SK-N-SH (cell line): ENCODE data around the gene DACH1. TPM values are rescaled to one million over a fixed set of nuclear protein-coding genes. Genes with fewer than 3 reads are reported as not detected.

Experiments
- CTCF ChIA-PET: fragments of 300-600, 350-600 bp; formaldehyde crosslinking; extraction: SDS; loops from one replicate; lab custom pipeline; 2021; lab: Yijun Ruan, JAX
- POLR2A ChIA-PET: fragments of 350-600 bp; sonication (Branson Sonifier 250); formaldehyde crosslinking; extraction: SDS; loops from one replicate; lab custom pipeline; 2020; ENCODE audit warnings: antibody characterized with exemption, inconsistent platforms; lab: Yijun Ruan, JAX
- DNase-seq: peaks from one replicate; pipeline ENCODE4 v3.0.0; 2012
- H2AFZ ChIP-seq: fragments of 200-600 bp; sonication (generic); 2 replicates; pipeline ENCODE4 v1.8.1; 2016; ENCODE audit warnings: antibody characterized with exemption, mild to moderate bottlenecking, low read depth
- H3F3A ChIP-seq: fragments of 200-600 bp; sonication (generic); replicated peaks from 2 replicates; pipeline ENCODE3; 2016; ENCODE audit warnings: antibody characterized with exemption, mild to moderate bottlenecking; ENCODE audit not compliant: insufficient read depth
- H3K27ac ChIP-seq, 2 experiments: fragments of 200-500 bp in 1 of 2; fragments of 200-600 bp in 1 of 2; sonication (Bioruptor generic) in 1 of 2; sonication (generic), shearing (Covaris generic) in 1 of 2; 2 replicates each; pipeline versions ENCODE4 v1.5.1 to v1.6.1; 2014 to 2016; ENCODE audit warnings: low read depth in 2 of 2, inconsistent platforms in 1 of 2, low read length in 1 of 2, mild to moderate bottlenecking in 1 of 2, mixed read lengths in 1 of 2
- H3K27me3 ChIP-seq: fragments of 200-600 bp; sonication (generic), shearing (Covaris generic); 2 replicates; pipeline ENCODE4 v1.6.1; 2016; ENCODE audit warnings: mixed run types; ENCODE audit not compliant: insufficient read depth
- H3K36me3 ChIP-seq, 2 experiments: fragments of 200-500 bp in 1 of 2; fragments of 200-600 bp in 1 of 2; sonication (Bioruptor generic) in 1 of 2; sonication (generic) in 1 of 2; replicated peaks in 1 of 2; 2 replicates each; pipeline versions ENCODE3 to v1.5.1; 2014 to 2016; ENCODE audit warnings: low read length in 1 of 2, mild to moderate bottlenecking in 1 of 2; ENCODE audit not compliant: insufficient read depth in 2 of 2, control insufficient read depth in 1 of 2
- H3K4me1 ChIP-seq, 2 experiments: fragments of 200-500 bp in 1 of 2; fragments of 200-600 bp in 1 of 2; sonication (Bioruptor generic) in 1 of 2; sonication (generic), shearing (Covaris generic) in 1 of 2; 2 replicates each; pipeline versions ENCODE4 v1.5.1 to v1.6.1; 2014 to 2016; ENCODE audit warnings: low read depth in 1 of 2, low read length in 1 of 2, mixed run types in 1 of 2; ENCODE audit not compliant: insufficient read depth in 2 of 2, control insufficient read depth in 1 of 2
- H3K4me2 ChIP-seq: fragments of 200-600 bp; sonication (generic), shearing (Covaris generic); 2 replicates; pipeline ENCODE4 v1.6.1; 2017; ENCODE audit warnings: mixed run types
- H3K4me3 ChIP-seq, 2 experiments: fragments of 200-500 bp in 1 of 2; fragments of 200-600 bp in 1 of 2; sonication (Bioruptor generic) in 1 of 2; sonication (generic), shearing (Covaris generic) in 1 of 2; 2 replicates each; pipeline versions ENCODE4 v1.5.1 to v1.8.1; 2014 to 2016; ENCODE audit warnings: low read depth in 2 of 2, inconsistent platforms in 1 of 2, low read length in 1 of 2, mild to moderate bottlenecking in 1 of 2, mixed read lengths in 1 of 2, moderate library complexity in 1 of 2
- H3K79me2 ChIP-seq: fragments of 200-600 bp; sonication (generic); 2 replicates; pipeline ENCODE4 v1.8.1; 2017; ENCODE audit warnings: mild to moderate bottlenecking; ENCODE audit not compliant: insufficient read depth
- H3K9ac ChIP-seq: fragments of 200-600 bp; sonication (generic); 2 replicates; pipeline ENCODE4 v1.6.1; 2017; ENCODE audit warnings: mixed run types
- H3K9me2 ChIP-seq: fragments of 200-600 bp; sonication (generic); 2 replicates; pipeline ENCODE4 v1.6.1; 2017; ENCODE audit warnings: mixed run types
- H3K9me3 ChIP-seq: fragments of 200-600 bp; sonication (generic); 2 replicates; pipeline ENCODE4 v1.6.1; 2017; ENCODE audit warnings: mixed run types, mild to moderate bottlenecking, moderate library complexity
- H4K20me1 ChIP-seq: fragments of 200-600 bp; sonication (generic); 2 replicates; pipeline ENCODE4 v1.6.1; 2017; ENCODE audit warnings: mild to moderate bottlenecking, mixed run types; ENCODE audit not compliant: insufficient read depth
- EP300 ChIP-seq, 2 experiments: IDR thresholded peaks; 2 replicates each; pipeline versions ENCODE4 v1.4.0 to v1.6.1; 2012; ENCODE audit warnings: borderline replicate concordance in 1 of 2, low read depth in 1 of 2, low read length in 1 of 2
- FOXJ3 ChIP-seq: sonication (generic); formaldehyde crosslinking; IDR thresholded peaks from 2 replicates; pipeline ENCODE4 v1.5.1; 2020; ENCODE audit warnings: mild to moderate bottlenecking, missing genetic modification reagents
- GATA2 ChIP-seq: sonication (generic); formaldehyde crosslinking; IDR thresholded peaks from 2 replicates; pipeline ENCODE4 v1.5.0; 2020; ENCODE audit warnings: mild to moderate bottlenecking, missing genetic modification reagents
- MXI1 ChIP-seq: IDR thresholded peaks from 2 replicates; pipeline ENCODE4 v1.6.1; 2012; ENCODE audit warnings: mild to moderate bottlenecking, low read depth, low read length, improper control_type of control experiment
- RAD21 ChIP-seq: IDR thresholded peaks from 2 replicates; pipeline ENCODE4 v1.6.1; 2012; ENCODE audit warnings: mild to moderate bottlenecking, low read length
- RCOR1 ChIP-seq: fragments of 150-350 bp; IDR thresholded peaks from 2 replicates; pipeline ENCODE4 v1.6.1; 2017; ENCODE audit warnings: antibody characterized with exemption, low read length
- TEAD4 ChIP-seq: IDR thresholded peaks from 2 replicates; pipeline ENCODE4 v1.4.0; 2012; ENCODE audit warnings: mild to moderate bottlenecking, borderline replicate concordance; ENCODE audit not compliant: insufficient read depth
- YY1 ChIP-seq: IDR thresholded peaks from 2 replicates; pipeline ENCODE4 v1.4.0; 2012; ENCODE audit warnings: low read depth, mild to moderate bottlenecking
- WGBS: methylation state at CpG from one replicate; pipeline ENCODE4 v1.1.6; 2017; ENCODE audit warnings: low lambda C conversion rate; 5-methylcytosine and 5-hydroxymethylcytosine counted together
- polyA plus RNA-seq, 3 experiments: library from polyadenylated mRNA; depleted of rRNA; stranded (reverse); fragments of >200 nt; gene quantifications; 2 replicates each; pipeline ENCODE4 v1.2.3, GENCODE V29; 2012
- TF ChIP-seq, protein P1 (sequence below): fragments of 200-600 bp; sonication (generic); IDR thresholded peaks from 2 replicates; pipeline ENCODE4 v1.6.1; 2017; ENCODE audit warnings: antibody characterized with exemption, mild to moderate bottlenecking, moderate library complexity

Gene DACH1
- polyA plus RNA-seq, 1 of the 3 experiments (the other 2 are of a cell fraction) = 0.21 TPM

DNA sequence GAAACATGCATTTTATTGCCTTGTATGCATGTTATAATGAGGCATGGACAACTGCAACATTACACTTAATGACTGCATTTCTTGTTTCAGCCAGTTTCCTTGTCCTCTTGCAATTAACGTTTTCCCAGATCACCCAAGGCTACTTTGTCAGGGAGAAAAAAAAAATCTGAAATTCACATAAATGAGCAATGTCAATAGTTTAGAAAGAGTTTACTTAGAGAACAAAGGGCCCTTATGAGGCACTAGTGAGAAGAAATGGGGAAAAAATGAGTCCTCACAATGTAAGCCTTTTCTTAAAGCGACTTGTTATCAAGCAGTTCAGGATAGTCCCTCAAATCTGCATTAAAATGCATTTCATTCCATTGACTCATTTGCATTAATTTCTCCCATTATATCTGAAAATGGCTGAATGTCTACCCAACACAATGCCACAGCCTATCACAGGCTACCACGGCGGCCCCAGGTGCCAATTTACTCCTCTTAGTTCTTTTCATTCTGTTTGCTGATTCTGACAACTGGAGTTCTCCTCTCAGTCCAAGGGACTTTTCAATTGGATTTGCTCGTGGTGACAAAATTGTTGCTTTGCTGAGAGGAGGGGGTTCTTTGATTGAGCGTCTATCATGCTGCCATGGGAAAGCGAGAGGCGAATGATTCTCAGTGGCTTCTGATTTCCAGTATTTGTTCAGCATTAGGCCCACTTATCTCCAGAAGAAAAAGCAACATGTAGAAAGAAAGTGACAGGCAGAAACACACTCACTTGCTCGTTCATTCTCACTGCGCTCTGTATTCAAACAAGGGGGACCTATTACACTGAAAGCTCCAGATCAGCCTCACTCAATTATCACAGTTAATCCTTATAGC, 107.1 kb downstream of the DACH1 start:
- Histone ChIP-seq H3K4me3 (no peak overlapping the region), H3K27ac (peak overlapping the region in 1 of 2 experiments; percentile 64; a peak in 2 of 4 replicates), H3K4me2 (no peak overlapping the region), H4K20me1 (no peaks in the 10 kb centered on the region)
- DNase-seq = no peak
- TF ChIP-seq RAD21 (no peak), TEAD4 (no peak), FOXJ3 (no peak)
- TF ChIP-seq, all 33 proteins: peak for 0
- Histone ChIP-seq H3K79me2 (no peaks in the 10 kb centered on the region), H3K9me2 (peaks cover 4% of the 10 kb centered on the region; the same call in 1 of the 2 replicates), H3F3A (no peaks in the 10 kb centered on the region), H3K4me1 (peaks cover 0 to 13% of the 10 kb centered on the region in 2 experiments; a peak in 2 of 4 replicates), H3K36me3 (no peaks in the 10 kb centered on the region), H3K9me3 (no peaks in the 10 kb centered on the region), H3K27me3 (no peaks in the 10 kb centered on the region), H2AFZ (no peak overlapping the region), H3K9ac (no peak overlapping the region)
- WGBS = 75% methylated on average over 10 of the region's 10 CpGs
- CTCF ChIA-PET = no interaction called here
- POLR2A ChIA-PET = interaction anchor here (0.6 kb wide), 1 partner anchor 233 kb away, joined by 3 read pairs; no protein-coding TSS in a partner anchor

DNA sequence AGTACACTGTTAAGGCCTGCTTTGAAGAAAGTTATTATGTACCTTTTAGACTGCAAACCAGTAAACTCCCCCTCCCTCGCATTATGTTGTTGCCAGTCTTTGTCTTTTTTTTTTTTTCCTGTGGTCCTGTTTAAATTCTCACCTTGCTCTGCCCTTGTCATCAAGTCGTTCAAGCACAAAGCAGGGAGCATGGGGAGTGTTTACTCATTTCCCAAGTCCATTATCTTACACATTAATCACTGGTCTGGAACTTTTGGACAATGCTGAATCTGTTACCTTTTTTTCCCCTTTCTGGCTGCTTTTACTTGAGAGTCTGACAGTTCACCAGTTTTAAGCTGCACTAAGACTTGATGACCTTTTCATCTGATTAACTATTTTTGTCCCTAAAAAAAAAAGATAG, 108.2 kb downstream of the DACH1 start:
- peak; percentile 26; the same call in 1 of the 2 replicates for TF ChIP-seq MXI1
- TF ChIP-seq YY1 = no peak
- TF ChIP-seq EP300 (IDR thresholded peaks at IDR 0.05; ENCODE audit: borderline replicate concordance in 1 of 2, low read depth in 1 of 2, low read length in 1 of 2) = peak in 1 of 2 experiments; percentile 48; a peak in 1 of 4 replicates
- TF ChIP-seq RCOR1 = peak; percentile 57; the same call in 1 of the 2 replicates
- TF ChIP-seq GATA2 (CRISPR knock-in tag) = peak; percentile 43; the same call in 1 of the 2 replicates
- H3F3A ChIP-seq = no peaks in the 10 kb centered on the region
- DNase-seq = peak; percentile 11
- peak overlapping the region in 1 of 2 experiments; percentile 64; a peak in 2 of 4 replicates for H3K27ac ChIP-seq
- H4K20me1 ChIP-seq = no peaks in the 10 kb centered on the region
- H3K4me3 ChIP-seq = no peak overlapping the region
- CTCF ChIA-PET = no interaction called here
- WGBS = 29% methylated on average over 2 of the region's 2 CpGs
- no peak overlapping the region for H3K4me2 ChIP-seq
- H3K79me2 ChIP-seq = no peaks in the 10 kb centered on the region
- H2AFZ ChIP-seq = no peak overlapping the region
- no peak overlapping the region for H3K9ac ChIP-seq
- no peaks in the 10 kb centered on the region for H3K9me3 ChIP-seq
- peaks cover 4% of the 10 kb centered on the region; the same call in 1 of the 2 replicates for H3K9me2 ChIP-seq
- no peaks in the 10 kb centered on the region for H3K27me3 ChIP-seq
- POLR2A ChIA-PET = no interaction called here
- peaks cover 0 to 13% of the 10 kb centered on the region in 2 experiments; a peak in 2 of 4 replicates for H3K4me1 ChIP-seq
- no peaks in the 10 kb centered on the region for H3K36me3 ChIP-seq

DNA sequence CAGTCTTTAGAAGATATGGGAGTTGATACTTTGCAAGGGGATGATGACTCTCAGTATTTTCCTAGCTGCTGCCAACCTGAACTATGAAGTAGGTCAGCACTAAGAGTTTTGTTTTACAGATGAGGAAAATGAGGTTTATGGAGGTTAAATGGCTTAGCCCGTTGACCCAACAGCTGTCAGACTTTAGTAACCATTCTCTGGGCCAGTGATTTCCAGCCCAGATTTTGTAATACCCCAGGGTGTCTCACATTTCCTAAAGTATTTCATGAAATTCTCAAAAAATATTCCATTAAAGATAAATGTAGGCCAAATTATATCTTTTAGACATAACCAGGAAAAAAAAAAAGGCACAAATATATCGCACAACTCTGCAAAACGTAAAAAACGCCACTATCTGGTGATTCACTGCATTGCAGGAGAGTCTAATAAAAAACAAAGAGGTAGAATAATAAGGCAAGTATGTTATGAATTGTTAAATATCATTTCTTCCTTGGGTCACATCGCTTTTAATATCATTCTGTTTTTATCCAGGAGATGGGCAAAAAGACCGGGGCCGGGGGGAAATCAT, 112.5 kb downstream of the DACH1 start:
- Histone ChIP-seq H2AFZ (no peak overlapping the region), H3K27me3 (no peaks in the 10 kb centered on the region), H3K27ac (no peak overlapping the region), H3F3A (no peaks in the 10 kb centered on the region), H3K79me2 (no peaks in the 10 kb centered on the region), H3K9me3 (no peaks in the 10 kb centered on the region), H3K4me1 (peaks cover 0 to 22% of the 10 kb centered on the region in 2 experiments; a peak in 2 of 4 replicates), H3K9me2 (no peaks in the 10 kb centered on the region), H3K36me3 (no peaks in the 10 kb centered on the region), H3K4me3 (no peak overlapping the region), H3K4me2 (no peak overlapping the region), H3K9ac (no peak overlapping the region), H4K20me1 (no peaks in the 10 kb centered on the region)
- 65% methylated on average over 7 of the region's 7 CpGs for WGBS
- ChIA-PET POLR2A (no interaction called here), CTCF (interaction anchor here (0.9 kb wide), 1 partner anchor 12 kb away, joined by 4 read pairs; no protein-coding TSS in a partner anchor)
- TF ChIP-seq, protein P1, sequence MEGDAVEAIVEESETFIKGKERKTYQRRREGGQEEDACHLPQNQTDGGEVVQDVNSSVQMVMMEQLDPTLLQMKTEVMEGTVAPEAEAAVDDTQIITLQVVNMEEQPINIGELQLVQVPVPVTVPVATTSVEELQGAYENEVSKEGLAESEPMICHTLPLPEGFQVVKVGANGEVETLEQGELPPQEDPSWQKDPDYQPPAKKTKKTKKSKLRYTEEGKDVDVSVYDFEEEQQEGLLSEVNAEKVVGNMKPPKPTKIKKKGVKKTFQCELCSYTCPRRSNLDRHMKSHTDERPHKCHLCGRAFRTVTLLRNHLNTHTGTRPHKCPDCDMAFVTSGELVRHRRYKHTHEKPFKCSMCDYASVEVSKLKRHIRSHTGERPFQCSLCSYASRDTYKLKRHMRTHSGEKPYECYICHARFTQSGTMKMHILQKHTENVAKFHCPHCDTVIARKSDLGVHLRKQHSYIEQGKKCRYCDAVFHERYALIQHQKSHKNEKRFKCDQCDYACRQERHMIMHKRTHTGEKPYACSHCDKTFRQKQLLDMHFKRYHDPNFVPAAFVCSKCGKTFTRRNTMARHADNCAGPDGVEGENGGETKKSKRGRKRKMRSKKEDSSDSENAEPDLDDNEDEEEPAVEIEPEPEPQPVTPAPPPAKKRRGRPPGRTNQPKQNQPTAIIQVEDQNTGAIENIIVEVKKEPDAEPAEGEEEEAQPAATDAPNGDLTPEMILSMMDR = peak; percentile 29
- TF ChIP-seq FOXJ3 = no peak
- no peak for DNase-seq
